Suprapubic skin (tissue), 4 donors: ENCODE measurements around the gene ADCY9. TPM values are rescaled to one million over a fixed set of nuclear protein-coding genes. Genes with fewer than 3 reads are reported as not detected.

Experiments used
- DNase-seq, 2 donors: peaks; one replicate each; pipeline ENCODE4 v3.0.0-alpha.2; 2019; ENCODE audit warnings: low spot score in 2 of 2
- H3K27ac ChIP-seq: fragments of 200-600 bp; sonication (generic); one replicate; pipeline ENCODE4 v1.5.1; 2019
- H3K27me3 ChIP-seq: fragments of 200-600 bp; sonication (generic); one replicate; pipeline ENCODE4 v1.5.1; 2019
- H3K36me3 ChIP-seq: fragments of 200-600 bp; sonication (generic); one replicate; pipeline ENCODE4 v1.5.1; 2019
- H3K4me1 ChIP-seq: fragments of 200-600 bp; sonication (generic); one replicate; pipeline ENCODE4 v1.5.1; 2019
- H3K4me3 ChIP-seq: fragments of 200-600 bp; sonication (generic); one replicate; pipeline ENCODE4 v1.5.1; 2019; ENCODE audit warnings: mild to moderate bottlenecking
- H3K9me3 ChIP-seq: fragments of 200-600 bp; sonication (generic); one replicate; pipeline ENCODE4 v1.5.1; 2019
- EP300 ChIP-seq: sonication (generic); formaldehyde crosslinking; IDR thresholded peaks from one replicate; pipeline ENCODE4 v1.6.1; 2017; ENCODE audit warnings: antibody characterized with exemption
- POLR2A ChIP-seq, 2 donors: fragments of 450-650 bp; IDR thresholded peaks; one replicate each; pipeline ENCODE4 v1.6.1; 2017; ENCODE audit warnings: antibody characterized with exemption in 2 of 2, mild to moderate bottlenecking in 2 of 2, moderate library complexity in 2 of 2
- POLR2AphosphoS5 ChIP-seq, 3 donors: sonication (generic); formaldehyde crosslinking; IDR thresholded peaks; one replicate each; pipeline ENCODE4 v1.6.1; 2017; ENCODE audit warnings: antibody characterized with exemption in 3 of 3
- WGBS: methylation state at CpG from one replicate; pipeline ENCODE4 v1.1.5; 2018; 5-methylcytosine and 5-hydroxymethylcytosine counted together
- total RNA-seq, 4 donors: library from RNA; depleted of rRNA; stranded (reverse); fragments of >200 nt; gene quantifications; one replicate each; pipeline ENCODE4 v1.1.0, GENCODE V29; 2016
- TF ChIP-seq, protein P1 (sequence below), 2 donors: fragments of 200-600 bp in 1 of 2; fragments of 450-650 bp in 1 of 2; sonication (generic) in 1 of 2; IDR thresholded peaks; one replicate each; pipeline ENCODE4 v1.5.1; 2016 to 2019; ENCODE audit warnings: antibody characterized with exemption in 2 of 2, mild to moderate bottlenecking in 1 of 2, moderate library complexity in 1 of 2

Gene ADCY9
- total RNA-seq, 4 donors from 2014 or later: 21.5 to 27.2 (median 26.4) TPM

DNA sequence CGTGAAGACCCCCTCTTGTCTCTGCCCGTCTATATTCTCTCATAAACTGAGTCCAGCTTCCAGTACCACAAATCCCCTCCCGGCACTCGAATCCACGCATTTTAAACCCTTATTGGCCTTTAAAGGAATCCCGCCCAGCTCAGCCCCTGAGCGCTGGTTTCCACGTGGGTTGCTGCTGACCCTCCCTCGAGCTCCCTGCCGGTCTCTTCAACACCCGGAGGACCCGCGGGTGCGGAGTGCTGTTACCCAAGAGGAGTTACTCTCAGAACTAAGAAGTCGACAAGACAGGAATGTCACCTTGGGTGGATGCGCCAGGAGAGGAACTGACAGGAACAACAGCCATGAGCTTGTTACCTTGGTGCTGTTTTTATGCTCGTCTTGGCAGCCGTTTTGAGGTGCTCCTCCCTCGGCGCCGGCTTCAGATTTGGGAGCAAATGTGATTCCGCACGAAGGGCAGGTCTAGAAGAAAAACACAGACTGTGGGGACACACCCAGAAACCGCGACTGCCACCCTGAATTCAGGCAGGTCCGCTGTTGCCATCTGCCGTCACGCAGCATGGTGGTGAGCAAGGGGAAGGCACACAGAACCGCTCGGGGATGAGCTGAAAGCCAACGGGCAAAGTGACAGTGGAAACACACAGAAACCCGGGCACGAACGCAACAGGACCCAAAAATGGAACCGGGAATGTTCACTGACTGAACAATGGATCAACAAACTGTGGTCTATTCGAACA, 123.0 kb downstream of the ADCY9 start:
- no peaks in the 10 kb centered on the region for H3K27me3 ChIP-seq
- TF ChIP-seq POLR2AphosphoS5 (IDR thresholded peaks at IDR 0.05) (no peak), POLR2A (IDR thresholded peaks at IDR 0.05) (no peak), EP300 (no peak)
- TF ChIP-seq, protein P1, sequence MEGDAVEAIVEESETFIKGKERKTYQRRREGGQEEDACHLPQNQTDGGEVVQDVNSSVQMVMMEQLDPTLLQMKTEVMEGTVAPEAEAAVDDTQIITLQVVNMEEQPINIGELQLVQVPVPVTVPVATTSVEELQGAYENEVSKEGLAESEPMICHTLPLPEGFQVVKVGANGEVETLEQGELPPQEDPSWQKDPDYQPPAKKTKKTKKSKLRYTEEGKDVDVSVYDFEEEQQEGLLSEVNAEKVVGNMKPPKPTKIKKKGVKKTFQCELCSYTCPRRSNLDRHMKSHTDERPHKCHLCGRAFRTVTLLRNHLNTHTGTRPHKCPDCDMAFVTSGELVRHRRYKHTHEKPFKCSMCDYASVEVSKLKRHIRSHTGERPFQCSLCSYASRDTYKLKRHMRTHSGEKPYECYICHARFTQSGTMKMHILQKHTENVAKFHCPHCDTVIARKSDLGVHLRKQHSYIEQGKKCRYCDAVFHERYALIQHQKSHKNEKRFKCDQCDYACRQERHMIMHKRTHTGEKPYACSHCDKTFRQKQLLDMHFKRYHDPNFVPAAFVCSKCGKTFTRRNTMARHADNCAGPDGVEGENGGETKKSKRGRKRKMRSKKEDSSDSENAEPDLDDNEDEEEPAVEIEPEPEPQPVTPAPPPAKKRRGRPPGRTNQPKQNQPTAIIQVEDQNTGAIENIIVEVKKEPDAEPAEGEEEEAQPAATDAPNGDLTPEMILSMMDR (IDR thresholded peaks at IDR 0.05): no peak
- H3K4me1 ChIP-seq: no peaks in the 10 kb centered on the region
- 87% methylated on average over 36 of the region's 36 CpGs for WGBS
- H3K36me3 ChIP-seq: peaks cover 6% of the 10 kb centered on the region
- H3K27ac ChIP-seq: no peak overlapping the region
- H3K4me3 ChIP-seq: no peak overlapping the region
- DNase-seq: no peak
- H3K9me3 ChIP-seq: no peaks in the 10 kb centered on the region

DNA sequence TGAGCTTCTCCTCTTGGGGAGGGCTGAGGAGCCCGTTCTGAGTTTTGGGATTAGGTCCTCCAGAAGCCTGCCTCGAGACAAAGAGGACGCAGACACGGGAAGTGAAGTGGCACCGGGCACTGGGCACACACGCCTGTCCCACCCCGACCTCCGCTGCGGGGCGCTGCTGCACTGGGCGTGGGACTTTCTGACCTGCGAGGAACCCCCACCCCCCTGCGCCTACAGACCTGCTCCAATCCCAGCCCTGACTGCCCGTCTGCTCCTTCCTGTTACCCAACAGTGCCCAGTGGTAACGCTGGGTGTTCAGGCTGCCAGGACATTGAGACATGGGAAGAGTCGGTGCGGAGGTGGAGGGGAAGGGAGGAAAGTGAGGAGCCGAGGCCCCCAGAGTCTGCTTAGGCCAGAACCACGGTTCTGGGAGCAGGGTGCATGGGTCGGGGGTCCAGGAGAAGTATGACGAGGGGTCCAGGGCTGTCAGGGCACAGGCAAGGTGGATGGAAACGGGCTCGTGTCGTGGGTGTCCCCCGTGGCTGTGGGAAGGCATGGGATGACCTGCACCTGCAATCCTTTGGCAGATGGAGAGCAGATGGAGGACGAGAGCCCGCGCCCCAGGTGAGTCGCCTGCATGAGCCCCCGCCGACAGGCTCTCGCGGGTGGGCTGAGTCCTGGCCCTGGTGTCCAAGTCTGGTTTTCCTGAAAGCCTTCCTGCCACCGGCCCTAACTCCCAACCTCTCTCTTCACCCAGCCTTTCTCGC, 123.8 kb downstream of the ADCY9 start:
- Histone ChIP-seq H3K36me3 (peaks cover 13% of the 10 kb centered on the region), H3K27ac (no peak overlapping the region), H3K4me1 (no peaks in the 10 kb centered on the region), H3K9me3 (no peaks in the 10 kb centered on the region), H3K4me3 (no peak overlapping the region), H3K27me3 (no peaks in the 10 kb centered on the region)
- WGBS: 91% methylated on average over 35 of the region's 35 CpGs
- no peak for DNase-seq
- TF ChIP-seq EP300 (no peak), POLR2AphosphoS5 (IDR thresholded peaks at IDR 0.05) (no peak)
- TF ChIP-seq, protein P1 (IDR thresholded peaks at IDR 0.05): no peak

DNA sequence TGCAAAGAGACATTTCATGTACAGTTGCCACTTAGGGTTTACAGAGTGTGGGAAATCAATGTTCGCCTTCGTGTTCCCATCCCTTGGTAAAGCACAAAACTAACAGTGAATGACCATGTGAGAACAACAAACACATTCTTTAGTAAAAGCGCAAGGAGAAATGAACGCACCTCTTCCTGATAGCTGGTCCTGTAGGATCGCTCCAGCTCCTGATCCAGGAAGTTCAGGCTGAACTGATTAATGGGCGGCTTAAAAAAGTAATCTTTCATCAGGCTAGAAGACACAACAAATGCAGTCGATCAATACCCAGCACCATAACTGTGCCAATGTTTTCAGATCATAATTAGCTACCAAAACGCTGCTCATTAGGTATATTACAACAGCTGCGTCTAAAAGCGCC, 127.4 kb downstream of the ADCY9 start:
- TF ChIP-seq POLR2A (IDR thresholded peaks at IDR 0.05): no peak
- no peak for TF ChIP-seq EP300
- no peak for TF ChIP-seq POLR2AphosphoS5 (IDR thresholded peaks at IDR 0.05)
- TF ChIP-seq, protein P1 (IDR thresholded peaks at IDR 0.05): no peak
- Histone ChIP-seq H3K27ac (no peak overlapping the region), H3K9me3 (no peaks in the 10 kb centered on the region), H3K4me1 (no peaks in the 10 kb centered on the region), H3K4me3 (no peak overlapping the region), H3K27me3 (no peaks in the 10 kb centered on the region), H3K36me3 (peaks cover 22% of the 10 kb centered on the region)
- WGBS: 92% methylated on average over 10 of the region's 10 CpGs
- DNase-seq: no peak

DNA sequence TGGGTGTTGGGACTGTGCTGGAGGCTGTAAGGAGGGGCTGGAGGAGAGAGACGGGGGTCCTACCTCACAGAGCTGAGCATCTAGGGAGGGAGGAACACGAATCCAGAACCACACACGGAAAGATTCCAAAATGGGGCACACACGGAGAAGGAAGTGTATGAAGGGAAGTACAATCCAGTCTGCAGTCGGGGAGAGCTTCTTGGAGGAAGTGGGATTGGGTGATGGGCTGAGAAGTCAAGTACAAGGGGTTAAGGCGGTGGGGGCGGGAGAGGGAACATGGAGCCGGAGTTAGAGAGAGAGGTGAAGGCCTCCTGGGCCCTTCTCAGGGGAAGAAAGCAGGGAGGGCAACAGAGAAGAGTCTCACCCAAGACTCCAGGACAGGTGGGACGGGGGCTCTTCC, 128.2 kb downstream of the ADCY9 start:
- no peak for DNase-seq
- H3K27ac ChIP-seq: no peak overlapping the region
- H3K27me3 ChIP-seq: no peaks in the 10 kb centered on the region
- peaks cover 22% of the 10 kb centered on the region for H3K36me3 ChIP-seq
- H3K4me1 ChIP-seq: no peaks in the 10 kb centered on the region
- H3K9me3 ChIP-seq: no peaks in the 10 kb centered on the region
- TF ChIP-seq, protein P1 (IDR thresholded peaks at IDR 0.05): no peak
- TF ChIP-seq EP300: no peak
- TF ChIP-seq POLR2A (IDR thresholded peaks at IDR 0.05): no peak
- TF ChIP-seq POLR2AphosphoS5 (IDR thresholded peaks at IDR 0.05): no peak
- 82% methylated on average over 9 of the region's 9 CpGs for WGBS
- H3K4me3 ChIP-seq: no peak overlapping the region

DNA sequence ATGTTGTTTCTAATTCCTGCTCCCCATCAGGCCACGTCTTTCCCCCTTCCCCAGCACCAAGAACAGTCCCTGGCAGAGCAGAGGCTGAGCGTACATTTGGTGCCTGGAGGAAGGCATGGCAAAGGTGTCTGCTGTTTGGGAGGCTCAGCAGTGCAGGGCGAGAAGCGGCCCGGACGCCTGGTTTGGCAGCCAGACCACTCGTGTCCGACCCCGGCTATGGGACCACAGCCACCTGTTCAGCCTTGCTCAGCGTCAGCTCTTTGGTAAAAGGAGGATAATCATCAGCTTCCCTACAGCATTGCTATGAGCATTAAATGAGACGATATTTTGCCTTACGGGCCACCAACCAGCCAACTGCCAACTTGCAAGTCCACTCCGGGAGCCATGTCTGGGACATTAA, 129.0 kb downstream of the ADCY9 start:
- no peaks in the 10 kb centered on the region for H3K4me1 ChIP-seq
- DNase-seq: no peak
- H3K4me3 ChIP-seq: no peak overlapping the region
- H3K27ac ChIP-seq: no peak overlapping the region
- no peaks in the 10 kb centered on the region for H3K9me3 ChIP-seq
- no peak for TF ChIP-seq POLR2AphosphoS5 (IDR thresholded peaks at IDR 0.05)
- no peak for TF ChIP-seq POLR2A (IDR thresholded peaks at IDR 0.05)
- TF ChIP-seq EP300: no peak
- TF ChIP-seq, protein P1 (IDR thresholded peaks at IDR 0.05): no peak
- H3K27me3 ChIP-seq: no peaks in the 10 kb centered on the region
- H3K36me3 ChIP-seq: peaks cover 18% of the 10 kb centered on the region
- 100% methylated on average over 12 of the region's 13 CpGs for WGBS
